Non-pigmented ciliary epithelial cell (primary cell): ENCODE measurements around the gene DTX4.
"Not testable (repeated sequence)": the region's sequence is repeated elsewhere in the genome, so short reads cannot be mapped to it uniquely, and the experiment has no call there.

ENCODE experiments used
- DNase-seq: peaks from one replicate; pipeline ENCODE4 v3.0.0-alpha.2; 2010; ENCODE audit warnings: low read depth

Gene DTX4

GRCh38 chr11:59171508-59172322 is at the start of gene DTX4:
Gene DTX4 (plus strand): TSS chr11:59172132. CDS start chr11:59172596, 464 bp downstream.
- DNase-seq = peak; percentile 54

GRCh38 chr11:59135648-59136461 is 36.1 kb upstream of the DTX4 start:
- DNase-seq = peak; percentile 32

GRCh38 chr11:59136551-59136950 is 35.4 kb upstream of the DTX4 start:
- DNase-seq = not testable (repeated sequence)

- no peak for DNase-seq
These were observed 34.7 kb upstream of the DTX4 start for GRCh38 chr11:59137190-59137589.

- DNase-seq = no peak
These were observed 33.3 kb upstream of the DTX4 start for GRCh38 chr11:59138643-59139042.

GRCh38 chr11:59141191-59141590 is 30.7 kb upstream of the DTX4 start:
- DNase-seq = no peak

GRCh38 chr11:59141673-59142460 is 30.1 kb upstream of the DTX4 start:
- peak; percentile 34 for DNase-seq

- DNase-seq = peak; percentile 54
These were observed 29.1 kb upstream of the DTX4 start, which contains the start of gene FAM111A for GRCh38 chr11:59142530-59143507. Gene FAM111A (plus strand): TSS chr11:59142856. CDS start chr11:59148873, 6,017 bp downstream.

- no peak for DNase-seq
These were observed 27.8 kb upstream of the DTX4 start for GRCh38 chr11:59144096-59144495.

GRCh38 chr11:59144579-59145345 is 27.2 kb upstream of the DTX4 start:
- DNase-seq = peak; percentile 35

- peak; percentile 24 for DNase-seq
These were observed 26.4 kb upstream of the DTX4 start for GRCh38 chr11:59145534-59145933.

GRCh38 chr11:59151761-59152160 is 20.2 kb upstream of the DTX4 start:
- no peak for DNase-seq

GRCh38 chr11:59152312-59152951 is 19.5 kb upstream of the DTX4 start:
- DNase-seq = no peak

GRCh38 chr11:59154610-59155009 is 17.3 kb upstream of the DTX4 start:
- no peak for DNase-seq

GRCh38 chr11:59157433-59157832 is 14.5 kb upstream of the DTX4 start:
- DNase-seq = no peak

GRCh38 chr11:59158206-59159068 is 13.5 kb upstream of the DTX4 start:
- DNase-seq = no peak

- no peak for DNase-seq
These were observed 7.9 kb upstream of the DTX4 start for GRCh38 chr11:59164028-59164427.

GRCh38 chr11:59172345-59173079 is 580 bp downstream of the DTX4 start:
- DNase-seq = no peak
